ENCODE measurements around the gene IL1RN.

IL1RN gene

GRCh38 chr2:113142290-113142689 is 14.9 kb downstream of the IL1RN start:
- Histone ChIP-seq H3K9ac (ENCODE audit: low read length in 2 of 2) (no peak overlapping the region), H3K27ac (ENCODE audit: low read length) (no peak overlapping the region), H3K4me3 (ENCODE audit: low read length in 2 of 2) (no peak overlapping the region), H3K4me1 (ENCODE audit: control insufficient read depth, insufficient read depth, low read length) (no peaks in the 10 kb centered on the region), H3K27me3 (ENCODE audit: control insufficient read depth in 1 of 2, insufficient read depth in 2 of 2, low read length in 2 of 2) (no peaks in the 10 kb centered on the region), H3K9me3 (ENCODE audit: control insufficient read depth in 2 of 2, low read length in 2 of 2) (no peaks in the 10 kb centered on the region), H3K36me3 (ENCODE audit: control insufficient read depth in 2 of 2, insufficient read depth in 2 of 2, low read length in 2 of 2) (no peaks in the 10 kb centered on the region)

- no peaks in the 10 kb centered on the region for H3K36me3 ChIP-seq (ENCODE audit: control insufficient read depth in 2 of 2, insufficient read depth in 2 of 2, low read length in 2 of 2)
- H3K4me1 ChIP-seq (ENCODE audit: control insufficient read depth, insufficient read depth, low read length), result no peaks in the 10 kb centered on the region
- no peak overlapping the region for H3K27ac ChIP-seq (ENCODE audit: low read length)
- no peaks in the 10 kb centered on the region for H3K27me3 ChIP-seq (ENCODE audit: control insufficient read depth in 1 of 2, insufficient read depth in 2 of 2, low read length in 2 of 2)
- H3K4me3 ChIP-seq (ENCODE audit: low read length in 2 of 2), result no peak overlapping the region
- H3K9ac ChIP-seq (ENCODE audit: low read length in 2 of 2), result no peak overlapping the region
- H3K9me3 ChIP-seq (ENCODE audit: control insufficient read depth in 2 of 2, low read length in 2 of 2), result no peaks in the 10 kb centered on the region
Measured at GRCh38 chr2:113144259-113144658, 16.9 kb downstream of the IL1RN start.

- Histone ChIP-seq H3K4me1 (ENCODE audit: control insufficient read depth, insufficient read depth, low read length) (no peaks in the 10 kb centered on the region), H3K9me3 (ENCODE audit: control insufficient read depth in 2 of 2, low read length in 2 of 2) (no peaks in the 10 kb centered on the region), H3K9ac (ENCODE audit: low read length in 2 of 2) (no peak overlapping the region), H3K4me3 (ENCODE audit: low read length in 2 of 2) (no peak overlapping the region), H3K27me3 (ENCODE audit: control insufficient read depth in 1 of 2, insufficient read depth in 2 of 2, low read length in 2 of 2) (no peaks in the 10 kb centered on the region), H3K36me3 (ENCODE audit: control insufficient read depth in 2 of 2, insufficient read depth in 2 of 2, low read length in 2 of 2) (no peaks in the 10 kb centered on the region), H3K27ac (ENCODE audit: low read length) (no peak overlapping the region)
Measured at GRCh38 chr2:113148606-113149552, 21.5 kb downstream of the IL1RN start.

GRCh38 chr2:113149553-113150257 is 22.3 kb downstream of the IL1RN start:
- H3K9ac ChIP-seq (ENCODE audit: low read length in 2 of 2), result no peak overlapping the region
- no peak overlapping the region for H3K27ac ChIP-seq (ENCODE audit: low read length)
- H3K9me3 ChIP-seq (ENCODE audit: control insufficient read depth in 2 of 2, low read length in 2 of 2), result no peaks in the 10 kb centered on the region
- H3K27me3 ChIP-seq (ENCODE audit: control insufficient read depth in 1 of 2, insufficient read depth in 2 of 2, low read length in 2 of 2), result no peaks in the 10 kb centered on the region
- H3K4me1 ChIP-seq (ENCODE audit: control insufficient read depth, insufficient read depth, low read length), result no peaks in the 10 kb centered on the region
- H3K36me3 ChIP-seq (ENCODE audit: control insufficient read depth in 2 of 2, insufficient read depth in 2 of 2, low read length in 2 of 2), result no peaks in the 10 kb centered on the region
- H3K4me3 ChIP-seq (ENCODE audit: low read length in 2 of 2), result no peak overlapping the region

GRCh38 chr2:113150258-113150601 is 22.8 kb downstream of the IL1RN start:
- Histone ChIP-seq H3K36me3 (ENCODE audit: control insufficient read depth in 2 of 2, insufficient read depth in 2 of 2, low read length in 2 of 2) (no peaks in the 10 kb centered on the region), H3K27me3 (ENCODE audit: control insufficient read depth in 1 of 2, insufficient read depth in 2 of 2, low read length in 2 of 2) (no peaks in the 10 kb centered on the region), H3K4me1 (ENCODE audit: control insufficient read depth, insufficient read depth, low read length) (no peaks in the 10 kb centered on the region), H3K4me3 (ENCODE audit: low read length in 2 of 2) (no peak overlapping the region), H3K27ac (ENCODE audit: low read length) (no peak overlapping the region), H3K9me3 (ENCODE audit: control insufficient read depth in 2 of 2, low read length in 2 of 2) (no peaks in the 10 kb centered on the region), H3K9ac (ENCODE audit: low read length in 2 of 2) (no peak overlapping the region)

GRCh38 chr2:113155331-113155730 is 27.9 kb downstream of the IL1RN start:
- Histone ChIP-seq H3K27ac (ENCODE audit: low read length) (no peak overlapping the region), H3K9ac (ENCODE audit: low read length in 2 of 2) (no peak overlapping the region), H3K4me3 (ENCODE audit: low read length in 2 of 2) (no peak overlapping the region), H3K4me1 (ENCODE audit: control insufficient read depth, insufficient read depth, low read length) (no peaks in the 10 kb centered on the region), H3K36me3 (ENCODE audit: control insufficient read depth in 2 of 2, insufficient read depth in 2 of 2, low read length in 2 of 2) (no peaks in the 10 kb centered on the region), H3K27me3 (ENCODE audit: control insufficient read depth in 1 of 2, insufficient read depth in 2 of 2, low read length in 2 of 2) (peaks cover 9 to 11% of the 10 kb centered on the region in 2 donors), H3K9me3 (ENCODE audit: control insufficient read depth in 2 of 2, low read length in 2 of 2) (no peaks in the 10 kb centered on the region)

GRCh38 chr2:113156278-113157117 is 29.1 kb downstream of the IL1RN start:
- Histone ChIP-seq H3K4me3 (ENCODE audit: low read length in 2 of 2) (no peak overlapping the region), H3K27ac (ENCODE audit: low read length) (no peak overlapping the region), H3K9ac (ENCODE audit: low read length in 2 of 2) (no peak overlapping the region), H3K9me3 (ENCODE audit: control insufficient read depth in 2 of 2, low read length in 2 of 2) (no peaks in the 10 kb centered on the region), H3K27me3 (ENCODE audit: control insufficient read depth in 1 of 2, insufficient read depth in 2 of 2, low read length in 2 of 2) (peaks cover 9 to 11% of the 10 kb centered on the region in 2 donors), H3K36me3 (ENCODE audit: control insufficient read depth in 2 of 2, insufficient read depth in 2 of 2, low read length in 2 of 2) (no peaks in the 10 kb centered on the region), H3K4me1 (ENCODE audit: control insufficient read depth, insufficient read depth, low read length) (no peaks in the 10 kb centered on the region)

- no peak overlapping the region for H3K27ac ChIP-seq (ENCODE audit: low read length)
- H3K9me3 ChIP-seq (ENCODE audit: control insufficient read depth in 2 of 2, low read length in 2 of 2), result no peaks in the 10 kb centered on the region
- peaks cover 9 to 11% of the 10 kb centered on the region in 2 donors for H3K27me3 ChIP-seq (ENCODE audit: control insufficient read depth in 1 of 2, insufficient read depth in 2 of 2, low read length in 2 of 2)
- no peaks in the 10 kb centered on the region for H3K36me3 ChIP-seq (ENCODE audit: control insufficient read depth in 2 of 2, insufficient read depth in 2 of 2, low read length in 2 of 2)
- H3K4me1 ChIP-seq (ENCODE audit: control insufficient read depth, insufficient read depth, low read length), result no peaks in the 10 kb centered on the region
- no peak overlapping the region for H3K9ac ChIP-seq (ENCODE audit: low read length in 2 of 2)
- no peak overlapping the region for H3K4me3 ChIP-seq (ENCODE audit: low read length in 2 of 2)
Measured at GRCh38 chr2:113157118-113157896, 29.9 kb downstream of the IL1RN start.

- H3K4me3 ChIP-seq (ENCODE audit: low read length in 2 of 2), result no peak overlapping the region
- no peak overlapping the region for H3K27ac ChIP-seq (ENCODE audit: low read length)
- no peaks in the 10 kb centered on the region for H3K36me3 ChIP-seq (ENCODE audit: control insufficient read depth in 2 of 2, insufficient read depth in 2 of 2, low read length in 2 of 2)
- no peaks in the 10 kb centered on the region for H3K9me3 ChIP-seq (ENCODE audit: control insufficient read depth in 2 of 2, low read length in 2 of 2)
- H3K27me3 ChIP-seq (ENCODE audit: control insufficient read depth in 1 of 2, insufficient read depth in 2 of 2, low read length in 2 of 2), result peaks cover 9 to 11% of the 10 kb centered on the region in 2 donors
- H3K9ac ChIP-seq (ENCODE audit: low read length in 2 of 2), result no peak overlapping the region
- H3K4me1 ChIP-seq (ENCODE audit: control insufficient read depth, insufficient read depth, low read length), result no peaks in the 10 kb centered on the region
Measured at GRCh38 chr2:113157897-113158753, 30.7 kb downstream of the IL1RN start.
